Neural cell (in vitro differentiated cells): Measurements from ENCODE around the gene RPRD1A. TPM values are rescaled to one million over a fixed set of nuclear protein-coding genes. Genes with fewer than 3 reads are reported as not detected.

Source experiments
- H2AFZ ChIP-seq: fragments of 200-600, 300-800 bp; sonication (generic), shearing (Covaris generic); 2 replicates; pipeline ENCODE4 v1.6.0; 2014; ENCODE audit warnings: low read depth, mild to moderate bottlenecking, antibody characterized with exemption, low read length, moderate library complexity
- H3F3A ChIP-seq: fragments of 200-600 bp; shearing (Covaris generic); 2 replicates; pipeline ENCODE4 v1.6.1; 2016; ENCODE audit warnings: mild to moderate bottlenecking, moderate library complexity, mixed read lengths, antibody characterized with exemption, low read length; ENCODE audit not compliant: insufficient read depth, poor library complexity, severe bottlenecking
- H3K27ac ChIP-seq: fragments of 200-600, 300-800 bp; sonication (generic), shearing (Covaris generic); 2 replicates; pipeline ENCODE4 v1.5.1; 2014; ENCODE audit warnings: mild to moderate bottlenecking, low read length, moderate library complexity
- H3K27me3 ChIP-seq: fragments of 300-800, 200-600 bp; sonication (generic), shearing (Covaris generic); 2 replicates; pipeline ENCODE4 v1.6.0; 2014; ENCODE audit warnings: mild to moderate bottlenecking, low read depth, low read length, moderate library complexity; ENCODE audit not compliant: insufficient read depth
- H3K36me3 ChIP-seq: fragments of 300-800, 200-600 bp; sonication (generic), shearing (Covaris generic); 2 replicates; pipeline ENCODE4 v1.5.1; 2014; ENCODE audit warnings: mild to moderate bottlenecking, antibody characterized with exemption, low read length, moderate library complexity; ENCODE audit not compliant: insufficient read depth
- H3K4me2 ChIP-seq: fragments of 300-800, 200-600 bp; sonication (generic), shearing (Covaris generic); 2 replicates; pipeline ENCODE4 v1.6.0; 2014; ENCODE audit warnings: mild to moderate bottlenecking, low read length
- H3K4me3 ChIP-seq: fragments of 300-800, 200-600 bp; sonication (generic), shearing (Covaris generic); 2 replicates; pipeline ENCODE4 v1.5.1; 2014; ENCODE audit warnings: mild to moderate bottlenecking, low read length, moderate library complexity
- H3K79me2 ChIP-seq: fragments of 200-600 bp; shearing (Covaris generic); replicated peaks from 2 replicates; pipeline ENCODE4 v1.6.0; 2014; ENCODE audit warnings: mild to moderate bottlenecking, low read length, moderate library complexity; ENCODE audit not compliant: insufficient read depth
- H3K9ac ChIP-seq: fragments of 300-800, 200-600 bp; sonication (generic), shearing (Covaris generic); 2 replicates; pipeline ENCODE4 v1.6.1; 2016; ENCODE audit warnings: mild to moderate bottlenecking, low read length, mixed read lengths
- H3K9me2 ChIP-seq: fragments of 200-600 bp; shearing (Covaris generic); 2 replicates; pipeline ENCODE4 v1.6.1; 2016; ENCODE audit warnings: mild to moderate bottlenecking, low read length, mixed read lengths; ENCODE audit not compliant: insufficient read depth
- H3K9me3 ChIP-seq: fragments of 200-600, 300-800 bp; sonication (generic), shearing (Covaris generic); 2 replicates; pipeline ENCODE4 v1.6.1; 2016; ENCODE audit warnings: mild to moderate bottlenecking, mixed run types, low read length, moderate library complexity, mixed read lengths
- H4K20me1 ChIP-seq: fragments of 200-600 bp; shearing (Covaris generic); 2 replicates; pipeline ENCODE4 v1.6.1; 2016; ENCODE audit warnings: mild to moderate bottlenecking, mixed run types; ENCODE audit not compliant: insufficient read depth
- CTCF ChIP-seq: fragments of 450-650 bp; IDR thresholded peaks from 2 replicates; pipeline ENCODE4 v1.5.1; 2014; ENCODE audit warnings: antibody characterized with exemption, mild to moderate bottlenecking, moderate library complexity; ENCODE audit not compliant: poor library complexity, severe bottlenecking
- EP300 ChIP-seq: fragments of 450-650 bp; conservative IDR thresholded peaks from 2 replicates; pipeline ENCODE4 v1.6.1; 2014; ENCODE audit warnings: antibody characterized with exemption, mild to moderate bottlenecking, moderate library complexity; ENCODE audit not compliant: poor library complexity, severe bottlenecking
- EZH2 ChIP-seq: fragments of 200-600, 300-800 bp; shearing (Covaris generic), sonication (generic); IDR thresholded peaks from 2 replicates; pipeline ENCODE4 v1.6.1; 2014; ENCODE audit warnings: antibody characterized with exemption, low read length, borderline replicate concordance, mild to moderate bottlenecking; ENCODE audit not compliant: insufficient read depth, poor library complexity, severe bottlenecking
- MXI1 ChIP-seq: fragments of 450-650 bp; conservative IDR thresholded peaks from 2 replicates; pipeline ENCODE4 v1.6.1; 2014; ENCODE audit warnings: antibody characterized with exemption, mild to moderate bottlenecking; ENCODE audit not compliant: poor library complexity, severe bottlenecking
- POLR2AphosphoS5 ChIP-seq: IDR thresholded peaks from 2 replicates; pipeline ENCODE4 v1.6.1; 2012
- RAD21 ChIP-seq: fragments of 450-650 bp; conservative IDR thresholded peaks from 2 replicates; pipeline ENCODE4 v1.6.1; 2014; ENCODE audit warnings: antibody characterized with exemption, mild to moderate bottlenecking, moderate library complexity
- REST ChIP-seq: IDR thresholded peaks from 2 replicates; pipeline ENCODE4 v1.6.1; 2012; ENCODE audit warnings: borderline replicate concordance
- SMC3 ChIP-seq: fragments of 450-650 bp; conservative IDR thresholded peaks from 2 replicates; pipeline ENCODE4 v1.6.1; 2014; ENCODE audit warnings: antibody characterized with exemption, mild to moderate bottlenecking, moderate library complexity; ENCODE audit not compliant: poor library complexity
- TAF1 ChIP-seq: IDR thresholded peaks from 2 replicates; pipeline ENCODE4 v1.6.1; 2012; ENCODE audit warnings: low read depth
- polyA plus RNA-seq: library from polyadenylated mRNA; depleted of rRNA; stranded (reverse); fragments of >200 nt; gene quantifications from 2 replicates; pipeline ENCODE4 v1.2.3, GENCODE V29; 2014

Gene RPRD1A
- polyA plus RNA-seq, 1 donor from 2014 or later = 129 TPM

- Histone ChIP-seq H3K79me2 (no peaks in the 10 kb centered on the region), H3K9me2 (no peaks in the 10 kb centered on the region), H3K9ac (no peak overlapping the region), H3K36me3 (peaks cover 10% of the 10 kb centered on the region), H3K4me3 (no peak overlapping the region), H2AFZ (no peak overlapping the region), H3K27ac (no peak overlapping the region), H3K4me2 (no peak overlapping the region), H4K20me1 (no peaks in the 10 kb centered on the region), H3K27me3 (no peaks in the 10 kb centered on the region), H3F3A (no peaks in the 10 kb centered on the region), H3K9me3 (no peaks in the 10 kb centered on the region)
- TF ChIP-seq REST (no peak), POLR2AphosphoS5 (no peak), RAD21 (no peak), TAF1 (no peak), MXI1 (no peak), EZH2 (no peak), SMC3 (no peak), CTCF (no peak)
Measured at GRCh38 chr18:36112302-36112701, 44.9 kb upstream of the RPRD1A start.

- Histone ChIP-seq H3K79me2 (no peaks in the 10 kb centered on the region), H3K27me3 (no peaks in the 10 kb centered on the region), H3K4me2 (no peak overlapping the region), H3K9me3 (no peaks in the 10 kb centered on the region), H4K20me1 (no peaks in the 10 kb centered on the region), H3K27ac (no peak overlapping the region), H3K9ac (no peak overlapping the region), H3F3A (no peaks in the 10 kb centered on the region), H3K36me3 (peaks cover 3% of the 10 kb centered on the region), H3K4me3 (no peak overlapping the region), H3K9me2 (no peaks in the 10 kb centered on the region), H2AFZ (no peak overlapping the region)
- no peak for TF ChIP-seq POLR2AphosphoS5
Measured at GRCh38 chr18:36109737-36110136, 42.4 kb upstream of the RPRD1A start.

- H3K9ac ChIP-seq = no peak overlapping the region
- no peak overlapping the region for H3K4me2 ChIP-seq
- H4K20me1 ChIP-seq = no peaks in the 10 kb centered on the region
- H3K27me3 ChIP-seq = no peaks in the 10 kb centered on the region
- H3K9me2 ChIP-seq = no peaks in the 10 kb centered on the region
- H3K4me3 ChIP-seq = no peak overlapping the region
- no peaks in the 10 kb centered on the region for H3K9me3 ChIP-seq
- peaks cover 3% of the 10 kb centered on the region for H3K36me3 ChIP-seq
- H3F3A ChIP-seq = no peaks in the 10 kb centered on the region
- no peak overlapping the region for H3K27ac ChIP-seq
- H2AFZ ChIP-seq = no peak overlapping the region
- no peaks in the 10 kb centered on the region for H3K79me2 ChIP-seq
- TF ChIP-seq CTCF (no peak), MXI1 (no peak), RAD21 (no peak), EZH2 (no peak), REST (no peak), EP300 (no peak), POLR2AphosphoS5 (no peak), SMC3 (no peak), TAF1 (no peak)
Measured at GRCh38 chr18:36108601-36109000, 41.2 kb upstream of the RPRD1A start.
